Nephron (organoid): ENCODE data around the gene DPPA5.

Experiments used
- H3K27ac Mint-ChIP-seq, 3 experiments: 2 replicates each; pipeline ENCODE4 v1.8.0; 2020; ENCODE audit warnings: mixed read lengths in 3 of 3, mild to moderate bottlenecking in 2 of 3, moderate library complexity in 1 of 3
- H3K27me3 Mint-ChIP-seq: 2 replicates; pipeline ENCODE4 v1.8.0; 2021; ENCODE audit warnings: low read depth, mild to moderate bottlenecking, moderate library complexity, mixed read lengths
- H3K36me3 Mint-ChIP-seq: 2 replicates; pipeline ENCODE4 v1.8.0; 2020; ENCODE audit warnings: low read depth, mixed read lengths
- H3K4me1 Mint-ChIP-seq: 2 replicates; pipeline ENCODE4 v1.8.0; 2020; ENCODE audit warnings: mixed read lengths
- H3K4me3 Mint-ChIP-seq, 3 experiments: 2 replicates each; pipeline ENCODE4 v1.8.0; 2020; ENCODE audit warnings: mild to moderate bottlenecking in 3 of 3, mixed read lengths in 3 of 3, moderate library complexity in 2 of 3
- H3K9me3 Mint-ChIP-seq: 2 replicates; pipeline ENCODE4 v1.8.0; 2020; ENCODE audit warnings: mixed read lengths
- TF ChIP-seq, protein P1 (sequence below), 3 experiments: fragments of 200-600 bp; sonication (generic); IDR thresholded peaks; one replicate each; pipeline ENCODE4 v1.5.0; 2021; ENCODE audit warnings: antibody characterized with exemption in 3 of 3; ENCODE audit not compliant: unreplicated experiment in 3 of 3

DPPA5 gene

DNA sequence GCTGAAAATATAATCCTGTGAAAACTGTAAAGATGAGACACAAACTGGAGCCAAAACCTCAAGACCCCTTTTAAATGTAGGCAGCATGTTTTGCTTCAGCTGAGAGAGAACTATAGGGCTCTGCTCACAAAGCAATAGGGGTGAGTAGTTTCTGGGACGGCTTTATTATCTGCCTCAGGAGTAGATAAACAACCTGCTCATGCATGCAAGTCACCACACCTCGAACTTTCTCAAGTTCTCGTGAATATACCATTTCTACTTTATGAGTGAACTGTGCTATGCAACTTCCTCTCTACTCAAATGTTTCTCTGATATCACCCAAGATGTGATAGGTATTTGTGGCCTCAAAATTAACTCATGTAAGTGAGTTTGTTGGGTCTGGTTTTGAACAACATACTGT lies 23.1 kb upstream of the DPPA5 start:
- Mint-ChIP-seq H3K4me3 (no peak overlapping the region), H3K27ac (no peak overlapping the region), H3K4me1 (no peaks in the 10 kb centered on the region), H3K9me3 (peaks cover 6% of the 10 kb centered on the region), H3K36me3 (no peaks in the 10 kb centered on the region), H3K27me3 (no peaks in the 10 kb centered on the region)
- TF ChIP-seq, protein P1, sequence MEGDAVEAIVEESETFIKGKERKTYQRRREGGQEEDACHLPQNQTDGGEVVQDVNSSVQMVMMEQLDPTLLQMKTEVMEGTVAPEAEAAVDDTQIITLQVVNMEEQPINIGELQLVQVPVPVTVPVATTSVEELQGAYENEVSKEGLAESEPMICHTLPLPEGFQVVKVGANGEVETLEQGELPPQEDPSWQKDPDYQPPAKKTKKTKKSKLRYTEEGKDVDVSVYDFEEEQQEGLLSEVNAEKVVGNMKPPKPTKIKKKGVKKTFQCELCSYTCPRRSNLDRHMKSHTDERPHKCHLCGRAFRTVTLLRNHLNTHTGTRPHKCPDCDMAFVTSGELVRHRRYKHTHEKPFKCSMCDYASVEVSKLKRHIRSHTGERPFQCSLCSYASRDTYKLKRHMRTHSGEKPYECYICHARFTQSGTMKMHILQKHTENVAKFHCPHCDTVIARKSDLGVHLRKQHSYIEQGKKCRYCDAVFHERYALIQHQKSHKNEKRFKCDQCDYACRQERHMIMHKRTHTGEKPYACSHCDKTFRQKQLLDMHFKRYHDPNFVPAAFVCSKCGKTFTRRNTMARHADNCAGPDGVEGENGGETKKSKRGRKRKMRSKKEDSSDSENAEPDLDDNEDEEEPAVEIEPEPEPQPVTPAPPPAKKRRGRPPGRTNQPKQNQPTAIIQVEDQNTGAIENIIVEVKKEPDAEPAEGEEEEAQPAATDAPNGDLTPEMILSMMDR (IDR thresholded peaks at IDR 0.05; ENCODE audit: unreplicated experiment in 3 of 3) = no peak

DNA sequence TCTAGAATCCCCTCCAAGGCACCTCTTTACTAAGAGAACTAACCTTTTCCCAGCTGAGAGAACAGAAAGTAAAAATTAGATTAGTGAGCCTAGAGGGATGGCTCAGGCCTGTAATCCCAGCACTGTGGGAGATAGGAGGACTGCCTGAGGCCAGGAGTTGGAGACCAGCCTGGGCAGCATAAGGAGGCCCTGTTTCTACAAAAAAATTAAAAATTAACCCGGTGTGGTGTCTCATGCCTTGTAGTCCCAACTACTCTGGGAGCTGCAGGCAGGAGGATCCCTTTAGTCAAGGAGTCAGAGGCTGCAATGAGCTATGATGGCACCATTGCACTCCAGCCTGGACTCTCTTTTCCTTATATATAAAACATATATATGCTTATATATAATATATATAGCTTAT lies 21.1 kb upstream of the DPPA5 start:
- Mint-ChIP-seq H3K4me1 (no peaks in the 10 kb centered on the region), H3K9me3 (peaks cover 6% of the 10 kb centered on the region), H3K27me3 (no peaks in the 10 kb centered on the region), H3K4me3 (no peak overlapping the region), H3K27ac (no peak overlapping the region), H3K36me3 (no peaks in the 10 kb centered on the region)
- TF ChIP-seq, protein P1 (IDR thresholded peaks at IDR 0.05; ENCODE audit: unreplicated experiment in 3 of 3) = no peak

DNA sequence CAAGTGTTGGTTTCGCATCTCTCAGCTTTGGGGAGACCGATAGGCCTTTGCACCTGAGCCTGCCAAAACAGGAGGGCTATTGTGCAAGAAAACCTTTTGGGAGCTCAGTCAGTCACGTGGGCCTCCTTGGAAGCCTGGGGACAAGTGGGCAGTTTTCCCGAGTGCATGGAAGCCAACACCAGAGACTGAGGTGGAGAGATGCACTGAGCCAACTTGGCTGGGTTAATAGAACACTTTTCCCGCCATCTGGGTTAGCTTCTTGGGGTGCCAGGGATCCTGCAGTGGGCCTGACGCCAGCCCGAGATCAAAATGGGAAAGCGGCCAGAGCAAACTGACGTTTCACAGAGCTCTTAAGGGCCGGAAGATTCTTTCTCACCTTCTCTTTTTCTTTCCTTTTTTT lies 18.4 kb upstream of the DPPA5 start:
- Mint-ChIP-seq H3K9me3 (peaks cover 6% of the 10 kb centered on the region), H3K27me3 (peaks cover 3% of the 10 kb centered on the region), H3K4me3 (no peak overlapping the region), H3K36me3 (no peaks in the 10 kb centered on the region), H3K27ac (no peak overlapping the region), H3K4me1 (no peaks in the 10 kb centered on the region)
- TF ChIP-seq, protein P1 (IDR thresholded peaks at IDR 0.05; ENCODE audit: unreplicated experiment in 3 of 3) = no peak

DNA sequence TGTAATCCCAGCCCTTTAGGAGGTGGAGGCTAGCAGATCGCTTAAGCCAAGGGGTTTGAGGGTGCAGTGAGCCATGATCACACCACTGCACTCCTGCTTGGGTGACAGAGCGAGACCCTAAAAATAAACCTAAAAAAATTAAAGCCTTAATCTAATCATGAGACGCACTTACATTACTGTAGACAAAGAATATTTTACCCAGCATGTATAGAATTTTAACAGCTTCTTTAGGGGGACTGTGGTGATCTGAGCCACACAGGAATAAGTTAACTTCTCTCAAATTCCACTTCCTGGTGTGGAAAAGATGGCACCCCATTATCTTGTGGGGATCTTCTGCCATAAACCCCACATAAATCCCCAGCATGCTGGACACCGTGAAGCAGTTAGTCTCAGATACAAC lies 17.9 kb upstream of the DPPA5 start:
- H3K27ac Mint-ChIP-seq = no peak overlapping the region
- no peaks in the 10 kb centered on the region for H3K4me1 Mint-ChIP-seq
- H3K4me3 Mint-ChIP-seq = no peak overlapping the region

DNA sequence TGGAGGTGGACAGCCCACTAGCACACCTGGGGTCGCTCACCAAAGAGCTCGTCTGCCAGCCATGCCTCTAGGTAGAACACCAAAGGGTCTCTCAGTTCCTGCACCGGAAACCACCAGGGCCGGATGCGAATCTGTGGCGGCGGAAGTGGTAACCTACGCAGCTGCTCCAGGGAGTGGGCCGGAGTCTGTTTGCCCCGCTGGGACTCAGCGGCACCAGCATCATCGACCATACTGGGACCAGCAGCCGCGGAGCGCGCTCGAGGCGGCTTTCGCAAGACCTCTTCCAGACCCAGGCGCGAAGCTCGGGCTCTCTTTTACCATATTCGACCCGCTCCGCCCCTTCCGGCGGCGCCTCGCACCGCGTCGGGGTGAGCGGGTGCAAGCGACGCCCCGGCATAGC lies 15.5 kb upstream of the DPPA5 start, which contains the start of gene OOEP:
TSS of gene OOEP (minus strand) at position 335 of the 400 bp plus-strand sequence. CDS start at position 230, 105 bp downstream.
- no peak within 1 kb of the TSS for H3K27ac Mint-ChIP-seq
- peaks cover 3% of the 10 kb centered on the region for H3K27me3 Mint-ChIP-seq
- H3K9me3 Mint-ChIP-seq = peaks cover 6% of the 10 kb centered on the region
- no peaks in the 10 kb centered on the region for H3K4me1 Mint-ChIP-seq
- H3K4me3 Mint-ChIP-seq = no peak within 1 kb of the TSS
- TF ChIP-seq, protein P1 (IDR thresholded peaks at IDR 0.05; ENCODE audit: unreplicated experiment in 3 of 3) = no peak
- no peaks in the 10 kb centered on the region for H3K36me3 Mint-ChIP-seq

More for the DNA sequence above, 17.9 kb upstream of the DPPA5 start:
- TF ChIP-seq, protein P1 (IDR thresholded peaks at IDR 0.05; ENCODE audit: unreplicated experiment in 3 of 3) = no peak
- peaks cover 6% of the 10 kb centered on the region for H3K9me3 Mint-ChIP-seq
- H3K36me3 Mint-ChIP-seq = no peaks in the 10 kb centered on the region
- H3K27me3 Mint-ChIP-seq = peaks cover 3% of the 10 kb centered on the region

DNA sequence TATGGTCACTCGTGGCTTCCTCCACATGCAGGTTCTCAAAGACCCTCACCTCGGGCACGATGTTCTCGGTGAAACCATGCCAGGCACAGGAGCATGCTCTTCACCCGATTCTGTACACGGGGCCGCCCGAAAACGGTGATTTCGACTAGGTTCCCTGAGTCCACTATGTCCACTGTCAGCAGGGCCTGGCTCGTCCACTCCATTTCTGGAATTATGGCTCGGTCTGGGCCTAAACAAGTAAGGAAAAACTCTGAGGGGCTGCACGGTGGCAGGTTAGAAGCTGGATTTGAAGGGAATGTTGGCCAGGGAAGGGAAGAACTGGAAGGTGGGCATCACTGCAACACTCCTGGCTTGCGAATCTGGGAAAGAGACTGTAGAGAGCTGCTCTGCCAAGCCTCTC lies 15.1 kb upstream of the DPPA5 start:
- no peaks in the 10 kb centered on the region for H3K4me1 Mint-ChIP-seq
- H3K27me3 Mint-ChIP-seq = peaks cover 3% of the 10 kb centered on the region
- H3K36me3 Mint-ChIP-seq = no peaks in the 10 kb centered on the region
- H3K4me3 Mint-ChIP-seq = no peak overlapping the region
- TF ChIP-seq, protein P1 (IDR thresholded peaks at IDR 0.05; ENCODE audit: unreplicated experiment in 3 of 3) = no peak
- peaks cover 6% of the 10 kb centered on the region for H3K9me3 Mint-ChIP-seq
- H3K27ac Mint-ChIP-seq = no peak overlapping the region
